CD4-positive, alpha-beta T cell treated with Interferon alpha-2 for 1 hour (primary cell): Measurements from ENCODE around the gene MYPOP.

Experiments used
- DNase-seq, 2 donors: peaks; one replicate each; pipeline ENCODE4 v3.0.0-alpha.2; 2020 to 2022

MYPOP gene

DNA sequence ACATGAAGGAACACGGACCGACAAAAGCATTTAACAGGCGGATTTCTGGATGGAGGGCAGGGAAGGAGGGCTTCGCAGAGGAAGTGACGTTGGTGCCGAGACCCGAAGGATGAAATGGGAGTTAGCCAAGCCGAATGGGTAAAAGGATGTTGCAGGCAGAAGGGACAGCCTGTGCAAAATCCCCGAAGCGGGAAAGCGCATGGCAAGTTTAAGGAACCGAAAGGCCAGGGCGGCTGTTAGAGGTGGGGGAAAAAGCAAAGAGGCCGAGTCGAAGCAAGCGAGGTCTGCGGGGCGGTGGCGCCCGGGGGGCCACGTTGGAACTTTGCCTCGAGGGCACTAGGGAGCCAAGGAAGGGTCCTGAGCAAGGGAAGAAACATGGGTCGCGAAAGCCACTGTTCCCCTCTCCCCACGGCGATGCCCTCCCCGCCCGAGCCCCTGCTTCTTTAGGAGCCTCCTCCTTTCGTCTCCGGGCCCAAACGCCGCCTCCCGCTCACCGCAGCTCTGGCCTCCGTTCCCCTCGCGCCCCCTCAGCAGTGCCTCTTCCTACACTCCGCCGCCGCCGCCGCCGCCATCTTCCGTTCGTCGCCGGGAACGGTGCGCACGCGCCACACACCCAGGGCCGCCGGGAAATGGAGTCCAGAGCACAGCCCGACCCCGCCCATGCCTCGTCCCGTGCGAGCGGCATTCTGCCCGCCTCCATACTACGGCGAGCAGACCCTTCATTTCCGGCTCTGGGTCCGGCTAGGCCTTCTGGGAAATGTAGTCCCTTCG, 39.7 kb downstream of the MYPOP start, which contains the start of gene SYMPK:
SYMPK (minus strand) TSS at position 584 of the 771 bp plus-strand sequence. CDS start 8,652 bp downstream, outside the sequence.
- peak; percentile 99 for DNase-seq

DNA sequence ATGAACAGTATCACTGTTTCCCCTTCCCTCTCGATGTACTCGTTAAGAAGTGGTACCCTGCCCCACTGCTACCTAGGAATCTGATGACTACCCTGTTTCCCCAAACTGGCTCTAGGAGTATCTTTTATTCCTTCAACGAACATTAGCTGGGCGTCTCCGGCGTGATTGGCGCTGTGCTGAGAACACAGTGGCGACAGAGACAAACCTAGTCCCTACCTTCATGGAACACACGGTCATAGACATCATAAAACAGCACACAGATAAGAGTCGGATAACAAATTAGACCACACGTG, 40.2 kb downstream of the MYPOP start:
- DNase-seq, result no peak

DNA sequence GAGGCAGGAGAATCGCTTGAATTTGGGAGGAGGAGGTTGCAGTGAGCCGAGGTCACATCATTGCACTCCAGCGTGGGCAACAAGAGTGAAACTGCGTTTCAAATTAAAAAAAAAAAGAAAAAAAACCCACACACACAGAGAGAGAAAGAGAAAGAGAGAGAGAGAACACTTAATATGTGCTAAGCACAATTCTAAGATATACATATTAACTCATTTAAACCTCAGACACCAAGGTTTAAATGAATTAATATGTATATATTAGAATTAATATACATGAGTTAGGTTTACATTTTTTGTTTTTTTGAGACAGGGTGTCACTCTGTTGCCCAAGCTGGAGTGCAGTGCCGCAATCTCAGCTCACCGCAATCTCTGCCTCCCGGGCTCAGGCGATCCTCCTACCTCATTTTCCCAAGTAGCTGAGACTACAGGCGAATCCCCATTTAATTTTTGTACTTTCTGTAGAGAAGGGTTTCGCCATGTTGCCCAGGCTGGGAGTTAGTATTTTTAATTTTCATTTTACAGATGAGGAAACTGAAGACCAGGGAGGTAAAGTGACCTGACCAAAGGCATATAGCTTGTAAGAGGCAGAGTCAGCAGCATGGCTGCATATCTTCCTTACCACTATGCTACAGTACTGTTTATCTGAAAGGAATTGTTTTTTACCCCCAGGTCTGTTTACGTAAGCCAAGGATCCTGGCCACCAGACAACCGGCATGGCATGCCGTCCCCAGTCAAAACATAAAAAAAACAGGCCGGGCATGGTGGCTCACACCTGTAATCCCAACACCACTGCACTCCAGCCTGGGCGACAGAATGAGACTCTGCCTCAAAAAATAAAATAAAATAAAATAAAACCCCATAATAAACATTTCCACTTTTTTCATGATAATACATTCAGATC, 41.8 kb downstream of the MYPOP start:
- DNase-seq, result no peak

DNA sequence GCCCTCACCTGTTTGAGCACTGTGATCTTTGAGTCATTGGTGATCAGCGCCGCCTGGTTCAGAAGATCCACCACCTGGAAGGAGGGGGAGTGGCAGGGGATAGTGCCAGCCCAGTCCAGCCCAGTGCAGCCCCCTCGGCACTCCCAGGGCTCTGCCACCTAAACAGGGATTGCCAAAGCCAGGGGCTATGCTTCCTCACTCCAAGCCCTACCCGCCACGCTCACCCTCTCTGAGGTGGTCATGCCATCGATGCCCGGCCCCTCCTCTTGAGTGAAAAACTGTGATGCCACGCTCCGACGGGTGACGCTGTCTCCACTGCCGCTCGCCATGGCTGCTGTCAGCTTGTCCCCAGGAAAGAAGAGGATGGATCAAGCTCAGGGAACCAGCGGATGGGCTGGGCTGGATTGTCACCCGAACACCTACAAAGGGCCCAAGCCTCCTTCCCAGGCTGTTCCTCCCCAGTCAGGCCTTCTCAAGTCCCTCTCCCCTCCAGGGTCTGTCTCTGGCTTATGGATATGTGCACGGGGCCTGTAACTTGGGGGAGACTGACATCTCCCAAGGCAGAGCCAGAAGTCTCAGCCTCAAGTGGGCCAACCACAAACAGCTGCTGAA, 48.1 kb downstream of the MYPOP start:
- DNase-seq, result no peak

DNA sequence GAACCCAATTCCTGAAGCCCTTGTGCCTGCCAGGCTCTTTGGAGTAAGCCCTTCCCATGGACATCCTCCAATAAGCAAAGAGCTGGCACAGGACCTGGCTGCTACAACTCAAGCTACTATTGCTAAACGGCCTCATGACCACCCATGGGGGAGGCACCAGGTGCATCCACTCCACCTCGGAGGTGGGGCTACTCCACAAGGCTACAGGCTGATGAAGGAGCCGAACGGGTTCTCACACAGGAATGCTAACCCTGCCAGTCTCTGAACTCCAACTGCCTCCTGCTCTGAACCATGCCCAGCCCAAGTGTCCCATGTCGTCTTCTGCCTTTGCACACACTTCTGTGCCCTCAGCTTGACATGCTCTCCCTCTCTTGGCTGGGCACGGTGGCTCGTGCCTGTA, 49.4 kb downstream of the MYPOP start:
- no peak for DNase-seq

DNA sequence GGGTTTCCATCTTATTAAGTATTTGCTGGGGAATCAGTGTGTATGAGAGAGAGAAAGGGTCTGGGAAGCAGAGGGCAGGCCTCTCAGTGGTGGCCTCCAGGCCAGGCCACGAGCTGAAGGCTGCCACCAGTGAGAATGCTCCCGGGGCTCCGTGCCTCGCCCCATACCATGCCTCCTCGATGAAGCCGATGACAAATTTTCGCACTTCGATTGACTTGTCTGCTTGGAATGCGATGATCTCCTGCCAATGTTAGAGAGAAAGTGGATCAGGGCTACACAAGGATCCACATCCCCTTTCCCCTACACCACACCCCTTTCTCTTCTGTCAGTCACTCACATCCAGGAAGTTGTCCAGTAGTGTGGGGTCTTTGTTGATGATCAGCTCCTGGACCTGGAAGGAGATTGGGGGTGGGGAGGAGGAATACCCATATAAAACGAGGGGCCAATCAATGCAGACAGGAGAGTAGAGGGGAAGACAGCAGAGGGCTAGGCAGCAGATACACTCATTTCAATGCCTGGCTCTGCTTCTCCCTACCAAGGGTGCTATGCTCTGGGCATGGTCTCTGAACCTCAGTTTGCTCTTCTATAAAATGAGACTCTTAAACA, 50.2 kb downstream of the MYPOP start:
- DNase-seq, result no peak

DNA sequence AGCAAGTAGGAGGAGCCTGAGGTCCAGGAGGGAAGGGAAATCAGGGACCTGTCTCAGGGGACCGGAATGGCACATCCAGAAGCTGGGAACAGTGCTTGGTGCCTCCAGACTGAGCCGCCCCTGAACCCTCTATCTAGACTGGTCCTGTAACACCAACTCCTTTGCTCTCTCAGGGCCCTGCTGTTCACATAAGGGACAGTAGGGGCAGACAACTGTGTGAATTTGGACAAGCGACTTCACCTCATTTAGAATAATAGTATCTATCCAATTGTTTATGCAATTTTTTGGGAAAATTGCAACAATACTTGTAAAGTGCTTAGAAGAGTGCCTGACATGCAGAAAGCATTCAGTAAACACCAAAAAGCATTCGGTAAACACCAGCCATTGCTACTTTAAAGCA, 53.5 kb downstream of the MYPOP start:
- no peak for DNase-seq

DNA sequence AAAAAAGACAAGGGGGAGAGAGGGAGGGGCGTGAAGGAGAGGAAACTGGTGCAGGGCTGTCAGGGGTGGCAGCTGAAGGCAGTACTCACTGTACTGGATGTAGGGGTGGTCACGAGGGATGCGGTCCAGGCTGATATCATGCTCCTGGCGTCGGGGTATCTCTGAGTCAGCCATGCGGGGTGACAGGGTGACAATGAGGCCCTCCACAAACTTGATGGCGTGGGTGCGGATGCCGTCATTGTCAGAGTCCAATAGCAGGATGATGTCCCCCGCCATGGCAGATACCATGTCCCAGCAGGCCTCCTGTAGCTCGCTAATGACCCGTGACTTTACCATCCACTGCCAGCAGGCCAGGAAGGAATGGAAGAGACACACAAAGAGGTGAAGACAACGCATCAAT, 54.8 kb downstream of the MYPOP start:
- no peak for DNase-seq

DNA sequence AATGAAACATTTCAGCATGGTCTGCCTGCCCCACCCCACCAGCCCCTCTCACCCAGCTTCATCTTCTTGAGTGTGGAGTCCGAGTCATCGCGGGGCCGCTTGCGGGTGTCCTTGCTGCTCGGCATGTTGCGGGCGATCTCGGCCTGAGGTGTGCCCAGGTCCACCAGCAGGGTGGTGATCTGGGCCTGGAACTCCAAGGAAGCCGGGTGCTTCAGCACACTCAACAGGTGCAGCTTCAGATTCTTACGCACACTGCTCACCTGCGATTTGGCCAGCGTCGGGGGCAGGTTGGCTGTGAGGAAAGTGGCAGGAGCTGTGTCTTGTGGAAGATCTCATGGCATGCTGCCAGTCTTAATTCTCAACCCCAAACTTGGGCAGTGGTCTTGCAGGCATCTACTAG, 60.2 kb downstream of the MYPOP start:
- DNase-seq, result no peak
